Measurements from ENCODE around the gene TRIOBP.

- TF ChIP-seq CTCF (IDR thresholded peaks at IDR 0.05) (no peak), POLR2A (IDR thresholded peaks at IDR 0.05) (no peak), POLR2AphosphoS5 (IDR thresholded peaks at IDR 0.05; ENCODE audit: insufficient read depth in 1 of 2, low read depth in 1 of 2) (no peak)
Observed at GRCh38 chr22:37675930-37676735, 20.7 kb upstream of the TRIOBP start.
